GM12864 (cell line): Measurements from ENCODE around the gene SNCB.

Experiments
- DNase-seq: peaks from one replicate; pipeline ENCODE4 v3.0.0-alpha.2; 2011; ENCODE audit warnings: low read depth
- H3K4me3 ChIP-seq: 2 replicates; pipeline ENCODE4 v1.5.1; 2011; ENCODE audit warnings: mild to moderate bottlenecking, low read depth, low read length, control low read depth
- CTCF ChIP-seq: IDR thresholded peaks from 2 replicates; pipeline ENCODE4 v1.5.1; 2011; ENCODE audit warnings: low read depth, mild to moderate bottlenecking, moderate library complexity, low read length, control low read depth, inconsistent platforms; ENCODE audit errors: missing control alignments

The SNCB gene

GRCh38 chr5:176618783-176619182 is 11.6 kb downstream of the SNCB start:
- no peak for DNase-seq
- no peak for TF ChIP-seq CTCF
- no peak overlapping the region for H3K4me3 ChIP-seq

GRCh38 chr5:176616511-176616910 is 13.8 kb downstream of the SNCB start:
- TF ChIP-seq CTCF = no peak
- H3K4me3 ChIP-seq = no peak overlapping the region
- no peak for DNase-seq

- no peak for TF ChIP-seq CTCF
Observed at GRCh38 chr5:176614805-176615478, 15.4 kb downstream of the SNCB start.

GRCh38 chr5:176612855-176613254 is 17.5 kb downstream of the SNCB start:
- no peak for TF ChIP-seq CTCF
- no peak for DNase-seq
- no peak overlapping the region for H3K4me3 ChIP-seq

More at GRCh38 chr5:176614805-176615478, 15.4 kb downstream of the SNCB start:
- no peak overlapping the region for H3K4me3 ChIP-seq
- DNase-seq = no peak

- no peak for TF ChIP-seq CTCF
- H3K4me3 ChIP-seq = no peak overlapping the region
Observed at GRCh38 chr5:176612008-176612407, 18.3 kb downstream of the SNCB start.

GRCh38 chr5:176611435-176611834 is 18.9 kb downstream of the SNCB start:
- no peak overlapping the region for H3K4me3 ChIP-seq
- TF ChIP-seq CTCF = no peak
- no peak for DNase-seq

More at GRCh38 chr5:176612008-176612407, 18.3 kb downstream of the SNCB start:
- no peak for DNase-seq

- peak overlapping the region; percentile 71 for H3K4me3 ChIP-seq
- no peak for TF ChIP-seq CTCF
- no peak for DNase-seq
Observed at GRCh38 chr5:176610435-176610773, 19.9 kb downstream of the SNCB start.
